OCI-LY1 (cell line): ENCODE measurements around the gene BMP4.

Source experiments
- H2AFZ ChIP-seq: fragments of 200-600 bp; sonication (generic), shearing (Covaris generic); 2 replicates; pipeline ENCODE4 v1.6.0; 2014; ENCODE audit warnings: antibody characterized with exemption, mild to moderate bottlenecking, low read length
- H3F3A ChIP-seq: fragments of 200-600 bp; sonication (generic), shearing (Covaris generic); 2 replicates; pipeline ENCODE4 v1.6.0; 2014; ENCODE audit warnings: mild to moderate bottlenecking, antibody characterized with exemption, low read length, moderate library complexity; ENCODE audit not compliant: insufficient read depth
- H3K27ac ChIP-seq: fragments of 200-600 bp; sonication (generic); 2 replicates; pipeline ENCODE4 v1.5.1; 2014; ENCODE audit warnings: low read length, mixed run types, mild to moderate bottlenecking, low read depth; ENCODE audit not compliant: poor library complexity, severe bottlenecking
- H3K27me3 ChIP-seq: fragments of 200-600 bp; sonication (generic); 2 replicates; pipeline ENCODE4 v1.6.0; 2014; ENCODE audit warnings: antibody characterized with exemption, mild to moderate bottlenecking, low read length, moderate library complexity; ENCODE audit not compliant: insufficient read depth
- H3K36me3 ChIP-seq: fragments of 200-600 bp; sonication (generic); 2 replicates; pipeline ENCODE4 v1.6.1; 2014; ENCODE audit warnings: mild to moderate bottlenecking, antibody characterized with exemption, low read length, moderate library complexity, mixed read lengths; ENCODE audit not compliant: insufficient read depth
- H3K4me1 ChIP-seq: fragments of 200-600 bp; sonication (generic); 2 replicates; pipeline ENCODE4 v1.5.1; 2014; ENCODE audit warnings: mild to moderate bottlenecking, low read length, moderate library complexity; ENCODE audit not compliant: insufficient read depth, severe bottlenecking
- H3K4me2 ChIP-seq: fragments of 200-600 bp; sonication (generic), shearing (Covaris generic); 2 replicates; pipeline ENCODE4 v1.6.1; 2014; ENCODE audit warnings: low read length
- H3K4me3 ChIP-seq: fragments of 200-600 bp; sonication (generic); 2 replicates; pipeline ENCODE4 v1.5.1; 2014; ENCODE audit warnings: low read length, low read depth, mild to moderate bottlenecking, mixed read lengths; ENCODE audit not compliant: poor library complexity, severe bottlenecking
- H3K79me2 ChIP-seq: fragments of 200-600 bp; shearing (Covaris generic); 2 replicates; pipeline ENCODE4 v1.6.1; 2016; ENCODE audit warnings: mixed run types, low read length, mixed read lengths; ENCODE audit not compliant: insufficient read depth
- H3K9ac ChIP-seq: fragments of 200-600 bp; sonication (generic), shearing (Covaris generic); 2 replicates; pipeline ENCODE4 v1.6.1; 2014; ENCODE audit warnings: mild to moderate bottlenecking, low read length, mixed read lengths
- H3K9me2 ChIP-seq: fragments of 200-600 bp; sonication (generic), shearing (Covaris generic); 2 replicates; pipeline ENCODE4 v1.6.1; 2014; ENCODE audit warnings: low read depth, mild to moderate bottlenecking, low read length, mixed read lengths
- H3K9me3 ChIP-seq: fragments of 200-600 bp; shearing (Covaris generic); 2 replicates; pipeline ENCODE4 v1.6.1; 2014; ENCODE audit warnings: low read length, mixed read lengths
- H4K20me1 ChIP-seq: fragments of 200-600 bp; sonication (generic), shearing (Covaris generic); 2 replicates; pipeline ENCODE4 v1.6.0; 2016; ENCODE audit warnings: mild to moderate bottlenecking, low read length; ENCODE audit not compliant: insufficient read depth
- EZH2 ChIP-seq: fragments of 200-600 bp; sonication (generic), shearing (Covaris generic); IDR thresholded peaks from 2 replicates; pipeline ENCODE4 v1.8.0; 2017; ENCODE audit warnings: borderline replicate concordance, mixed run types, mild to moderate bottlenecking, antibody characterized with exemption, low read length, moderate library complexity, mixed read lengths
- TF ChIP-seq, protein P1 (sequence below): fragments of 200-600 bp; sonication (generic), shearing (Covaris generic); IDR thresholded peaks from 2 replicates; pipeline ENCODE4 v1.5.1; 2017; ENCODE audit warnings: mild to moderate bottlenecking, antibody characterized with exemption, low read length, moderate library complexity, mixed read lengths

The BMP4 gene

GRCh38 chr14:53953828-53954550 lies 2.6 kb downstream of the BMP4 start:
- Histone ChIP-seq H3K36me3 (no peaks in the 10 kb centered on the region), H3F3A (no peaks in the 10 kb centered on the region), H3K4me1 (no peaks in the 10 kb centered on the region), H4K20me1 (no peaks in the 10 kb centered on the region), H3K9ac (no peak overlapping the region), H3K4me3 (no peak overlapping the region), H3K27me3 (no peaks in the 10 kb centered on the region), H3K9me2 (no peaks in the 10 kb centered on the region), H2AFZ (no peak overlapping the region), H3K9me3 (no peaks in the 10 kb centered on the region), H3K4me2 (no peak overlapping the region), H3K27ac (no peak overlapping the region), H3K79me2 (no peaks in the 10 kb centered on the region)
- TF ChIP-seq, protein P1, sequence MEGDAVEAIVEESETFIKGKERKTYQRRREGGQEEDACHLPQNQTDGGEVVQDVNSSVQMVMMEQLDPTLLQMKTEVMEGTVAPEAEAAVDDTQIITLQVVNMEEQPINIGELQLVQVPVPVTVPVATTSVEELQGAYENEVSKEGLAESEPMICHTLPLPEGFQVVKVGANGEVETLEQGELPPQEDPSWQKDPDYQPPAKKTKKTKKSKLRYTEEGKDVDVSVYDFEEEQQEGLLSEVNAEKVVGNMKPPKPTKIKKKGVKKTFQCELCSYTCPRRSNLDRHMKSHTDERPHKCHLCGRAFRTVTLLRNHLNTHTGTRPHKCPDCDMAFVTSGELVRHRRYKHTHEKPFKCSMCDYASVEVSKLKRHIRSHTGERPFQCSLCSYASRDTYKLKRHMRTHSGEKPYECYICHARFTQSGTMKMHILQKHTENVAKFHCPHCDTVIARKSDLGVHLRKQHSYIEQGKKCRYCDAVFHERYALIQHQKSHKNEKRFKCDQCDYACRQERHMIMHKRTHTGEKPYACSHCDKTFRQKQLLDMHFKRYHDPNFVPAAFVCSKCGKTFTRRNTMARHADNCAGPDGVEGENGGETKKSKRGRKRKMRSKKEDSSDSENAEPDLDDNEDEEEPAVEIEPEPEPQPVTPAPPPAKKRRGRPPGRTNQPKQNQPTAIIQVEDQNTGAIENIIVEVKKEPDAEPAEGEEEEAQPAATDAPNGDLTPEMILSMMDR, result no peak
- no peak for TF ChIP-seq EZH2

GRCh38 chr14:53953002-53953827 lies 3.4 kb downstream of the BMP4 start:
- no peaks in the 10 kb centered on the region for H3K27me3 ChIP-seq
- no peaks in the 10 kb centered on the region for H4K20me1 ChIP-seq
- H3K4me2 ChIP-seq, result no peak overlapping the region
- H3K4me1 ChIP-seq, result no peaks in the 10 kb centered on the region
- TF ChIP-seq, protein P1, result no peak
- no peak for TF ChIP-seq EZH2
- no peak overlapping the region for H3K9ac ChIP-seq
- no peaks in the 10 kb centered on the region for H3K9me3 ChIP-seq
- H3K4me3 ChIP-seq, result no peak overlapping the region
- no peaks in the 10 kb centered on the region for H3F3A ChIP-seq
- H3K36me3 ChIP-seq, result no peaks in the 10 kb centered on the region
- H3K27ac ChIP-seq, result no peak overlapping the region
- no peaks in the 10 kb centered on the region for H3K79me2 ChIP-seq
- no peak overlapping the region for H2AFZ ChIP-seq
- H3K9me2 ChIP-seq, result no peaks in the 10 kb centered on the region

GRCh38 chr14:53952533-53952932 lies 4.1 kb downstream of the BMP4 start:
- Histone ChIP-seq H3K4me2 (no peak overlapping the region), H3K9me3 (no peaks in the 10 kb centered on the region), H3K9ac (no peak overlapping the region), H3K27me3 (no peaks in the 10 kb centered on the region), H3K4me1 (no peaks in the 10 kb centered on the region), H3K36me3 (no peaks in the 10 kb centered on the region), H3K27ac (no peak overlapping the region), H3K79me2 (no peaks in the 10 kb centered on the region), H4K20me1 (no peaks in the 10 kb centered on the region), H2AFZ (no peak overlapping the region), H3K9me2 (no peaks in the 10 kb centered on the region), H3F3A (no peaks in the 10 kb centered on the region), H3K4me3 (no peak overlapping the region)
- TF ChIP-seq, protein P1, result no peak
- TF ChIP-seq EZH2, result no peak
